Measurements from ENCODE around the gene HEG1.
A peak's percentile ranks its signal among the peaks of the same experiment; 100 is the strongest.

HEG1 gene

DNA sequence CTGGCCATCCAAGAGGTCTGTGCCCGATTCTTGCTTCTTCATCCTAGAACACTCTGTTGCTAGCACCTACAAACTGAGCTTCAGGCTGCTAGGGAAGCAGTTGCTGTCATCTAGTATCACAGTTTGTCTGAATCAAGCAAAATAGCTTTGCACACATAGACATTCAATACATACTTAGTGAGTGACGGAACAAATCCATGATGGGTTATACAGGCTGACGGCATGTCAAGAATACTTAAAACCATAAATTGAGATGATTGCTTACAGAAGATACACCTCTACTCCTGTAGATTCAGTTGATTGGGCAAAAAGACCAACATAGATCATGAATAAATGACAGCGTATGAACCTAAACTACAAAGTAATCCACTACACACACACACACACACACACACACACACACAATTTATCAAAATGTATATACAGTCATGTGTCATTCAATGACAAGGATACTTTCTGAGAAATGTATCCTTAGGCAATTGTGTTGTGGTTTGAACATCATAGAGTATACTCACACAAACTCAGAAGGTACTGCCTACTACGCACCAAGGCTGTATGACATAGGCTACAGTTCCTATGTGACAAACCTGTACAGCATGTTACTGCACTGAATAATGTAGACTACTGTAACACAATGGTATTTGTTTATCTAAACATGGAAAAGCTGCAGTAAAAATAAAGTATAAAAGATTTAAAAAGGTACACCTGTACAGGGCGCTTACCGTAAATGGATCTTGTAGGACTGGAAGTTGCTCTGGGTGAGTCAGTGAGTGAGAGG is 14.4 kb upstream of the HEG1 start:
- DNase-seq = no peak

DNA sequence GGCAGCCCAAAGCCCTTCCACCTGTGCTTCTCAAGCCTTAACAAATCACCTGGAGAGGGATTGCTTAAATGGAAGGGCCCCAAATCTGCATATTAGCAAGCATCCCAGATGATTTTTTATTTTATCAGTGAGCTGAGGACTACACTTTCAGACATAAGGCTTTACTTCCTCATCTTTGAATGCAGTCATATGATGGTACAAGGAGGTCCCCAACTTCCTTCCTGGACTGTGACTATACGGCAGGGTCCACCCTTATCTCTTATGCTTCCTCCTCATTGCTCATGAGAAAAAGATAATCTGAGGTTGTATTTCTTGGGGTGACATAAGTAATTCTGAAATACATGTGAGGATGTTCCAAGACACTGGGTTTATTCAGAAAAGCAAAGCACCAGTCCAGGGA is 13.7 kb upstream of the HEG1 start:
- no peak for DNase-seq

DNA sequence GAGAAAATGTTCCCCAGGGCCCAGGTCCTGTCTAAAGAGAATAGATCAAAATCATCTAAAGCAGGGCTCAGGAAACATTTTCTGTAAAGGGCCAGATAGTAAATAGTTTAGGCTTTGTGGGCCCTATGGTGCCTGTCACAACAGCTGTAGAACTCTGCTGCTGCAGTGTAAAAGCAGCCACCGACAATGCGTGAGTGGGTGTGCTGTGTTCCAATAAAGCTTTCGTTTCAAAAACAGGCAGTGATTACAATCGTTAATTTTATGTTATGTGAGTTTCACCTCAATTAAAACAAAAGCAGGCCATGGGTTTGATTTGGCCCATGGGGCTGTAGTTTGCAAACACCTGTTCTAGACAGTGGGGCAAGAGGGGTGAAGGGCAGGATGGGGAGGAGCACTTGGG is 12.5 kb upstream of the HEG1 start:
- no peak for DNase-seq

DNA sequence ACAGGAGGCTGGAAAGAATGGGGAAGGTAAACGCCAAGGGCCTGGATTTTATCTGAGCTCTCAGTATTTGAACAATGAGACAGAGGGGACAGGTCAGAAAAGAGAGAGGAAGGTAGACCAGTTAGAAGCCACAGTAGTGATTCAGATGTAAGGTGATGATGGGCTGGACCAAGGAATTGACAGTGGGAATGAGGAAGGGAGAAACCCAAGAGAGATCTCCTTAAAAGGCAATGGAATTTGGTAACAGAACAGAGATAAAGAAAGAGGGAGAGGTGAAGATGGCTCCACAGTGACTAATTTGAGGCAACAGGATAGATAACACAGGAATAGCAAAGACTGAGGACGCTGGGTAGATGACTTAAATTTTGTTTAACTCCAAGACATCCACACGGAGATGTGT is 11.4 kb upstream of the HEG1 start:
- no peak for DNase-seq

DNA sequence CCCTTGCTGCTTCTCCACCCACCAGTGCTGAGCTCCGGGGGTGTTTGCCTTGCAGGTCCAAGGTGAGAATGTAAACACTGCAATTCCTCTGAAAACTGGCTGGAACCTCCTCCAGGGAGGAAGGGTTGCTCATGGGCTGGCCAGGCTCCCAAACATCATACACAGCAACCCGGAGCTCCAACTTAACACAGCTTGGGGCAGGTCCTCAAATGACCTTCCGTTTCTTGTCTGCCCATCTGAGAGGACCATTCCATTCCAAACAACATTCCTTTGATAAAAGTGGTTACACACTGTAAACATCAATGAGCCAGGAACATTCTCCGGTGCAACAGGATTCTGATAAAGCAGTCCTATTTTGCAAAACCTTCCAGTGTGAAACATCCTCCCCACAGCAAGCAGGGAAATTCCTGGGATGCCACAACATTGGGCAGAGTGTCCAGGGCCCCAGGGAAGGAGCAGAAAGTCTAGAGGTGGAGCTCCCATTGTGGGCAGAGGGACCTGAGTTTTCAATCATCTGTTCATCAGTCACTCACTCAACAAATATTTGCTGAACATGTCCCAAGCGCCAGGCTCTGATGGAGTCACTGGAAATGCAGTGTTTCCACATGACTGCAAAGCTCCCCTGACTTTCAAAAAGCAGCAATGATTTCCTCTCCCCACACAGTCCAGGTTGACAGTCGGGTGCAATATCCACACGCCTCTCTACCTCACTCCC is 7.3 kb upstream of the HEG1 start:
- no peak for DNase-seq

DNA sequence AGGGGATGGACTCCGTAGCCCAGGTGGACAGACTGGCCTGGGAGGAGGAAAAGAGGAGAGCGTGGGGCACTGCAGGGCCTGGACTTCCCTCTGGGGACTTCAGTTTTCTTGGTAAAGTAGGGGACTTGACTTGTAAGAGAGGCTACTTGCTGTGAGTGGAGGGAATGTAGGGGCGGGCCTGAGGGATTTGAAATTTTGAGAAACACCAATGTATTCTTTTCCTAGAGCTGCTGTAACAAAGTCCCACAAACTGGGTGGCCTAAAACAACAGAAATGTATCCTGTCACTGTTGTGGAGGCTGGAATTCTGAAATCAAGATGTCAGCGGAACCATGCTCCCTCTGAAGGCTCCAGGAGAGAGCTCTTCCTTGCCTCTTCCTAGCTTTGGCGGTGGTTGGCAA is 5.8 kb upstream of the HEG1 start:
- DNase-seq = no peak

DNA sequence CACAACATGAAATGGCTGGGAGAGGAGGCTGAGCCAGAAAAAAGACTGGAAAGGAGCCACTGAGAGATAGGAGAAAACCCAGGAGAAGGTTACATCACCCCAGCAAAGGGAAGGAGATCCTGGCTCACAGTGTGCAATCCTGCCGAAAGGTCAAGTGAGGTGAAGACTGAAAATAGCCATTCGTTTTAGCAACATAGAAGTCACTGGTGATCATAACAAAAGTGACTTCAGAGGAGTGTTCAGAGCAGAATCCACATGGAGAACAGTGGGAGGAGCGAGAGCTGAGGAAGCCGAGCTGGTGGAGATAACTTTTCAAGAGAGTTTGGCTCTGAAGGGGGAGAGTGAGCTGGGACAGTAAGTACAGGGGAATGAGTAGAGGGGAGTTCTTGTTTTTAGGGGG is 5.4 kb upstream of the HEG1 start:
- DNase-seq = no peak

DNA sequence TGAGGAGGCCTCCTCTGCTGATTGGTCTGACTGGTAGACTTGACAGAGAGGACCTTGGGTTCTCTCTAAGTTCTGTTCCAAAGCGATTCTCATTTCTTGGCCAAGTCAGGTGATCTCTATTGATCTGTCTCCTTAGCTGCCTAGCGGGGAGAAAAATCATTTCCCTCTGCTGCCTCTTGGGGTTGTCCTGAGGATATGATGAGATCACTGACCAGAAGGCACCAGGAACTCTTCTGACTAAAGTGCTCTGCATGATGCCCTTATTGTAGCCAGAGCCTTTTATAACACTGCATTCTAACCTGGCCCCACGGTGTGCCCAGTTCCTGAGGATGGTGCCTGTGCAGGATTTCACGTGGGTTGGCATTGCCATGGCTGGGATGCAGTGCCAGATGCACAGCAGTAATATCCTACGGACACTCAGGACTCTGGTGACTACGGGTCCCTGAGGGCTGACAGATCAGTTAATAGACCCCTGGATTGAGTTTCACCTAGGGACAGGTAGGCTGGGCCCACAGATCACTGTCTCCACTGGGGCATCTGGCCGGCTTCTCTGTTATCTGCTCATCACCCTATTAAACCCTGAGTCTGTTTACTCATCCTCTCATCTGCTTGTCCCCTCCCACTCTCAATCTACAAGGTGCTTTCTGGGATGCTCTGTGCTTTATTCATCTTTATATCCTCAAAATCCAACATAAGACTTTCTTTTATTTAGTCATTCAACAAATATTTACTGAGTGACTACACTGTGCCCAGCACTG is 3.9 kb upstream of the HEG1 start:
- no peak for DNase-seq

DNA sequence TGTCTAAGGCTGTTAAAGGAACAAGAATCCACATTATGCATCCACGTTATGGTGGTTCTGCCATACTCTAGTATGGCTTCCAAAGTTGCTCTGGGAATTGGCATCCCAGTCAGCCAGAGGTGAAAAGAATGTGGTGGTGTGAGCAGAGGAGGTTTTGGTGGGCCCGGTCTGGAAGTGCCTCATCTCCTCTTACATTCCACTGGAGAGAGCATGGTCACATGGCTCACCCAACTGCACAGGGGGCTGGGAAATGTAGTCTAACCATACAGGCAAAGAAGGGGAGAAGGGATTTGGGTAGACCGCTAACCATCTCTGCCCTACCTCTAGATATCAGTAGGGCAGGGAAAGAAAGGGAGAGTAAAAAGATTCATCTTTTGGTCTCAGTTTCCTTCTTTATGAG is 3.2 kb upstream of the HEG1 start:
- no peak for DNase-seq

DNA sequence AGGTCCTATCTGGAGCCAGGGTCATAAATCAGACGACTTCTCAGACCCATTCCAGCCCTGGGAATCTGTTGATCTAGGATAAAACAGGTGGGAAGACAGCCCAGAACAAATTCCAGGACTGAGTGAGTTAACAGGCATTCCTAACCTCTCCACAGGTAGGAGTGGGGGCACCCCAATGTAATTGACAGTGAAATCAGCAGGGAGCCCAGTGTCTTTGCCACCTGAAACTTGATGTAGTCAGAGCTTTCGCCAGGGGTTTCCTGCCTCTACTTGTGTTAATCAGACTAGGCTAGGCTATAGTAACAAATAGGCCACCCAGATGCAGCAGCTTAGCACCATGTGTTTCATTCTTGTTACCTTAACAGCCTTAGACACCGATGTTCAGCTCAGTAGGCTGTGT is 2.7 kb upstream of the HEG1 start:
- no peak for DNase-seq

DNA sequence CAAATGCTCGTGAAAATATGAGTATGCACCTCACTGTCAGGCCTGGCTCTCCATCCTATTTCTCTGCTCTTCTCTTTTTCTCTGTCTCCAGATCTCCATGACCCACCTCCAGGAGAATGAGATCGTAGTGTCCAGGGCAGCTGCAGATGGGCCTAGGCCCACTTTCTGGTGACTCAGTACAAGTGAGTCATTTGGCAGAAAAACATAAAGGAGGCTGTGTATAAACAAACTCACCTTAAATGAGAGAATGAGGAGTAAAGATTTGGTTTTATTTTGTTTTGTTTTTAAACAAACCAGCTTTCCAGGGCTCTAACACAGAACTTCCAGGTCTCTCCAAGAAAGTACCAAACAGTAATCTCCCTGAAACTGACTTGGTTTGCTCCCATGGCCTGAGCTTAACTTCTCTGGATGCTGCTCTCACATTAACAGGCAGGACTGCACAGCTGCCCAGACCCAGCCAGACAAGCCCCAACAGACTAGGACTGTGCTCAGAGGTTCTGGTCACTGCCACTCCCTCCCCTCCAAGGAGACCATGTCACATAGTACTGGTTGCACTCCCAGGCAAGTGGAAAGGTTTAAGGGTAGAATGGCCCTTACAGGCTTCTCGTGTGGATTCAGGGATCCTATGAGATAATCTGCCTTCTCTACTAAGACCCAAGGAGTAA is 1.5 kb upstream of the HEG1 start:
- DNase-seq = no peak

DNA sequence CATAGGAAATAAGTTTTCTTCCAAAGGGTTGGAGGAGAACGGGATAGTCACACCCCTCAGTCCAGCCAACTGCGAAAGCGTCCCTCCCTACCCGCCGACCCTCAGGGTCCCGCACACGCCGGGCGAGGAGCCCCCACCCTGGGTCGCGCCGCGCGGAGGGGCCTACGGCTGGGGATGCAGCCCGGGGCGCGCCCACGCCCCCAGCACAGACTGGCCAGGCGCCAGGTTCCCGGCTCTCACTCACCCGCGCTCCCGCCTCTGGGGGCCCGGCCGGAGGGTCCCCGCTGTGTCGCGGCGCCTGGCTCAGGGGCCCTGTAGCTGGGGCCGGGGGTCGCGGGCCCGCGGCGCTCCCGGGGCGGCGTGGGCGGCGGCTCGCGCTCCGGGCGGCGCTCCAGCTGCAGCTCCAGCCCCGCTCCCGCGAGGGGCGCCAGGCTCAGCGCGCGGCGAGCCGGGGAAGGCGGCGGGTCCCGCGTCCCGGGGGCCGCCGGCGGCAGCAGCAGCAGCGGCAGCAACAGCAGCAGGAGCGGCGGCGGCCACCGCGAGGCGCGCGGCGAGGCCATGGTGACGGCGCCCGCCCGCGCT is 375 bp downstream of the HEG1 start:
- peak in 1 of 2 donors; percentile 24 for DNase-seq

DNA sequence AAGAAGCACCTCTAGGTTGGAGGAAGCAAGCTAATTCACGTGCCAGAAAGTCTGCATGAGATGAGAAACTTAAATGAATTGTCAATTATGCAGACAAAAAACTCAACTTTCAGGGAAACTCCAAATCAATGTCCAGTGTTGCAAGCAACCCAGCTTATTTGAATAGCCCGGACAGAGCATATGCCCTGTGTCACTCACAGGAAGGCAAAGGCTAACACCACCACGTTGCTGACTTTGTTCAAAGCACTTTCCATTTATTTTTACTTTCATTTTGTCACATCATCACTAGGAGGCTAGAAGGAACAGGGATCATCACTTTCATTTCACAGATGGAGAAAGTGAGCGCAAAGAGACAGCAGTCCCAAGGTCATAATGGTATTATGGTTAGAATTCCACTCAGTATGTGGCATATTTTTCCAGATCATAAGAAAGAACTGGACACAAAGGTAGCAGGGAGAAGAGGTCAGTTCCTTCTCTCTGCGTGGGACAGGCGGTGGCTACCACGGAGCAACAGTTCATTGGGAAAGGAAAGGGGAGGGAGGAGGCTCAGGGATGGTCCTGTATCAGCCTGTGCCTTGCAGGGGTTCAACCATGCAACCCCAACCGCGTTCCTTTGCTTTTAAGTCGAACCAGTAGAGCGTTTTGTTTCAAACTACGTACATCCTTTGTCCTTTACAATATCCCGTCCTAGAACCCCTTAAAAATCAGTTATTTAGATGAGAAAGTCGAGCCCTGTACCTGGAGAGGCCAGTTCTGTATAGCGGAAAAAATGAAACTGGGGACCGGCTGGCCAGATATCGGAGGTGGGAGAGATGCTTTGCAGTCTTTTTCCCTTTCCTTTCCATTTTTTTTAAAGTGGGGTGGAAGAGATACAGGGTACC is 1.1 kb downstream of the HEG1 start:
- DNase-seq = peak in 1 of 2 donors; percentile 65

DNA sequence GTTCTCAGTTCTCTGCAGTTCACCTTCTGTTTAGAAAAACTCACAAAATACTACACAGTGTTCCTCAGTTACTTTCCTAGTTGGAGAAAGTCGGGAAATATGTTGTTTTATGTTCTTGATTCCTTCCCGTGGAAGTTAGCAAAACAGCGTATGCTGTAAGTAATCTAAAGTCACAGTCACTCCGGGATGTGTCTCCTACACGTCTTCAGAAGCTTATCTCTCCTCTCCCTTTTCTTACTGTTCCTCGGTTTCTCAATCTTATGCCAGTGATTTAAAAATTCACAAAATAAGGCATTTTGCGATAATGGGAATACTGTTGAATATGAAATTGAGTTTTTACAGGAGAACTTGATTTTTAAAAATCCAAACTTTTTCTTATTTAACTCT is 1.7 kb downstream of the HEG1 start:
- DNase-seq = no peak

DNA sequence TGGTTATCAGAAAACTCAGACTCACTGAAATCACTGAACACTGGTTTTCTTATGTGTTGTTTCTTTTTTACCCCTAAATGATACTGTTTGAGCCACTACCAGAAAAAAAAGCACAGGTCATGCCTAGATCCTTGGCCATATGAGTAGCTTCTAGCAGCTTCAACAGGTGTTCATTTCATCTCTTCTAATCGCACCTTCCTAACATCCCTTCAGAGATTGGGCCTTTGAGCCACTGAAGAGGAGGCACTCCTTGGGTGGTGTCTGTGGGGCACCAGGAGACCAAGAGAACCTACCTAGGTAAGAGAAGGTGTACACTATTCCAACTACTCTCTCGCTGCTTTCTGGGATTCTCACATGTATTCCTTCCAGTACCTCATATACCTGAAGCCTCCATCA is 2.5 kb downstream of the HEG1 start:
- no peak for DNase-seq

DNA sequence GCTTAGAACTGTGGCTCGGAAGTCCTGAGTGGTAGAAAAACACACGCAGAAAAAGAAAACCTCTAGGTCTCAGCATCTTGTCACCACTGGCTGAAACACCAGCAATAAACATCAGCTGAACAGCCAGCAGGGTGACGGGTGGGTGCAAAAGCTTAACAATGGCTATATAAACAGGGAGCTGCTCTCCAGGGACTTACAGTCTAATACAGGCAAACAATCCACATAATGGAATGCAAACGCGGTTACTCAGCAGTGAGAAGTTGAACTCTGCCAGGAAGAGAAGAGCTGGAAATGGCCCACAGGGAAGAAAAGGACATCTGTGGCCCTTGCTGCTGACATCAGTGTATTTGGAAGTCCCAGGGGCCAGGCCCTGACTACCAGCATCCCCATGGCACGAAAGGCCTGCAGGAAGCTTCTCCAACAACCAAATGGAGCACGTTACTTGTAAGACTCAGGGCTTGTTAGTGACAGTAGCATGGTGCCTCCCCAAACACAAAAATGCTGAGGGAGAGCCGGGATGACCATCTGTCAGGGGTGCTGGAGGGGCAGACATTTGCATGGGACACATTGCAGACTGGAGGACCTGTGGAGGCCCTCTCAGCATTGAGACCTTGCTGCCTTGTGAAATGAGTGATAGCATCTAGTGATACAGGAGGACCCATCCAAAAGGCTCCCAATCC is 3.0 kb downstream of the HEG1 start:
- DNase-seq = no peak

DNA sequence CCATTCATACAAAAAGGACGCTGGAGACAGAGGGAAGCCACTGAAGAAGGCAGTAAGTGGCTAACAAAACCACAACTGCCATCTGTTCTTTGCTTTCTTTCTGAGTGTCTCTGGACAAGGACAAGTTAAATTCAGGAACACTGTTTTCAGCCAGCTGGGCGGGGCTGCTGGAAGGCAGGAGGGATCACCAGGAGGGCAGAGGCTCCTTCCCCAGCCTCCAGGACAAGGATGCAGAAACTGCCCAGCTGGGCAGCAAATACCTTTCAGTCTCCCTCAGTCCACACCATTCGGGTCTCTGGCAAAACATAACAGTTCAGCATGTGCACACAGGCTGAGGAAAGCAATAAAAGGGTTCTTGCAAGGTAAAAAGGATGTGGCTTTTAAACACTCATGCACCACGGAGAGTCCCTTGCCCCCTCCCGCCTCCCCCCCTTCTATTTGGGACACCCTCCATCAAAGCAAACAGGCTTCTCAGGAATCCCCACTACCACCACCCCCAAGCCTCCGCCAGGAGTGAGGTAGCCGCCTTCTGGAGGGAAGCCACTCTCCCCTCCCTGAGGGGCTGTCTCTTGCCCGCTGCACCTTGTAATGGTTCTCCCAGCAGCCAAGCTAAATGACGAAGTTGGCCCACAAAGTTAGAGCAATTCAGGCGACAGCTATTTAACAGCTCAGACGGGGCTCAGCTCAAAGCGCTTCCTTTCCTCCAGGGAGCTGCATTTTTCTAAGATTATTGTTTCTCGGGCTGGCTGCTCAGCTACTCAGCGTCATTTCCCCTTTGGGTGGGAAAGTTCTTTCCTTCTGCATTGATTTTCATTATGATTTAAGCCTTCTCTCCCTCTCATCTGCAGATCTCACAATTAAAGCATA is 3.8 kb downstream of the HEG1 start:
- peak; percentile 85 to 89 for DNase-seq

DNA sequence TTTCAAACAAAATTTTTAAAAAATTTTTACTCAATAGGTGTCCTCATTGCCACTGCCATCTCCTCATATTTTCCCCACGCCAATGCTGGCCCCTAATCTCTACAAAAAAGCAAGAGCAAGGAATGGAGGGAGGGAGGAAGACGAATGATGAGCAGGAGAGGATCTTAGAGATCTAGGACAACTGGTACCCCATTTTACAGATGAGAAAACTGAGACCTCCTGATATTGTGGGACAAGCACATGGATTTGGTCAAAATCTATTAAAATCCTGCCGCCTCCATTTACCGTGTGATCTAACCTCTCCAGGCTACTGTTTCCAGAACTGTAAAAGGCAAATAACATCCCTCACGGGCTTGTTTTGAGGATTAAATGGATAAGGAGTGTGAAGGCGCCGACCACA is 4.6 kb downstream of the HEG1 start:
- no peak for DNase-seq

DNA sequence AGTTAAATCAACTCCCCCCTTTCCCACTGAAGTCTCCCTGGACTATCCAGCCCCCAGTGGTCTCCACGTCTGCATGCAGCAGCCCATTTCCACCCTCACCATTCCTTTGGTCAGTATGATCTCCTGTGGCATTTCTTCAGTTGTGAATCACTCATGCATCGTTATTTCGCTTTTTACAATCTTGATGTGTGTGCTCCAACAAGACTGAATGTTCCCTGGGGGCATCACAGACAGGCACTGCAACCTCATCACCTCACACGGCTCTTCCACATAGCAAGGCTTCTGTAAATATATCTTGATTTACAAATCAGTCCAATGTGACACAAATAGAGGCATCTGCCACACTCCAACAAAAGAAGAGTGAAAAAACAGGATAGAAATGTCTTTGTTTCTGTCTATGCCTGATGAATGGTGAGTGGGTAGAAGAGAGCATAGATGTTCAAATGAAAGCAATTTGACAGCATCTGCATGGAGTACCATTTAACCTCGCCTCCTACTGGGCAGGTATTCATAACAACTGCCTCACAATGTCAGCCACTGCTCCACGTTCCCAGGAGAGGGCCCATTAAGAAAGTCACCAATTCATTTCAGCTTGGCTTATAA is 5.2 kb downstream of the HEG1 start:
- no peak for DNase-seq

DNA sequence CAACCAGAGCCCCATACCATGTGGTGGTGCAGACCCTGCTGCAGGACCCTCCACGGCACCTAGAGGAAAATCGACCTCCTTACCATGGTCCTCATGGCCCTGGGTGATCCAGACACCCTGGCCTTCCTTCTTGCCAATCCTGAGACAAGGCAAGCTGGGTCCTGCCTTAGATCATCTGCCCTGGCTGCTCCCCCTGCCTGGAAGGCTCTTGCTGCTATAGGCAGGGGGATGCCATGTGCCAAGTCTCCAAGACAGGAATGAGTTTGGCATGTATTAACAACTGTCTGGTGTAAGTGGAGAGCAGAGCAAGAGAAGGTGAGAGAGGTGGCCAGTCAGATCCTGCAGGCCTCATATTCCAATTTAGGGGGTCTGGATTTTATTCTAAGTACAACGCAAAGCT is 7.5 kb downstream of the HEG1 start:
- DNase-seq = no peak
